Measurements from ENCODE around the gene GRK2. TPM values are rescaled to one million over a fixed set of nuclear protein-coding genes. Genes with fewer than 3 reads are reported as not detected.

GRK2 gene
- total and polyA plus RNA-seq, 2 of the 13 experiments (the other 11 are each of a cell fraction or from before 2014, with no cell fraction given), result 31.3 to 42.4 TPM

GRCh38 chr11:67273260-67273990 lies 7.2 kb downstream of the GRK2 start:
- no peak overlapping the region for H3K4me2 ChIP-seq (ENCODE audit: low read depth, low read length)
- no peak overlapping the region for H3K27ac ChIP-seq (ENCODE audit: extremely low read length, insufficient read depth, low read length)
- FAIRE-seq (no peak), DNase-seq (ENCODE audit: low spot score) (no peak), ATAC-seq (no peak)
- no TSS peak for BruUV-seq (replicated peaks)
- TF ChIP-seq SMAD9 (CRISPR knock-in tag; IDR thresholded peaks at IDR 0.05), result no peak
- no peak for TF ChIP-seq ZNF235 (CRISPR knock-in tag; IDR thresholded peaks at IDR 0.05; ENCODE audit: borderline replicate concordance)
- no peak for TF ChIP-seq ZNF407 (CRISPR knock-in tag; IDR thresholded peaks at IDR 0.05; ENCODE audit: not compliant biosample characterization)
- no peak for TF ChIP-seq ZNF713 (CRISPR knock-in tag; IDR thresholded peaks at IDR 0.05)
- no peak for TF ChIP-seq ZXDC (CRISPR knock-in tag; IDR thresholded peaks at IDR 0.05)
- no peak for TF ChIP-seq MXD4 (CRISPR knock-in tag; IDR thresholded peaks at IDR 0.05)
- TF ChIP-seq ZNF678 (CRISPR knock-in tag; IDR thresholded peaks at IDR 0.05), result no peak
- TF ChIP-seq PREB (CRISPR knock-in tag; IDR thresholded peaks at IDR 0.05), result no peak
- TF ChIP-seq GPN1 (CRISPR knock-in tag; IDR thresholded peaks at IDR 0.05; ENCODE audit: borderline replicate concordance), result no peak
- no peak for TF ChIP-seq ZNF296 (CRISPR knock-in tag; conservative IDR thresholded peaks at IDR 0.05)
- TF ChIP-seq ZNF552 (CRISPR knock-in tag; IDR thresholded peaks at IDR 0.05; ENCODE audit: borderline replicate concordance), result no peak
- H3K9ac ChIP-seq (ENCODE audit: insufficient read depth, low read depth, low read length), result no peak overlapping the region
- peaks cover 49% of the 10 kb centered on the region; the same call in 1 of the 2 replicates for H4K20me1 ChIP-seq (ENCODE audit: insufficient read depth, low read length)
- WGBS (ENCODE audit: low lambda C conversion rate), result 91% methylated on average over 11 of the region's 14 CpGs
- H2AFZ ChIP-seq (ENCODE audit: low read length), result no peak overlapping the region
- peaks cover 13 to 64% of the 10 kb centered on the region in 2 experiments for H3K36me3 ChIP-seq (replicated peaks in 1 of 2; ENCODE audit: control insufficient read depth in 1 of 2, insufficient read depth in 2 of 2, low read length in 2 of 2)
- no peaks in the 10 kb centered on the region for H3K27me3 ChIP-seq (ENCODE audit: control insufficient read depth in 1 of 2, insufficient read depth in 2 of 2, low read length in 2 of 2)
- in situ Hi-C loops (cut with HindIII; ENCODE audit: extremely low pct_ligation_motif_present, low pct_unique_long_range_greater_than_20kb) (no loop called here), intact Hi-C loops (cut with micrococcal nuclease; ENCODE audit: unreplicated experiment) (no loop called here)
- H3K4me1 ChIP-seq (ENCODE audit: insufficient read depth, low read length), result peaks cover 30% of the 10 kb centered on the region
- no peaks in the 10 kb centered on the region for H3K9me3 ChIP-seq (ENCODE audit: low read length)
- peaks cover 60% of the 10 kb centered on the region for H3K79me2 ChIP-seq (ENCODE audit: insufficient read depth, low read length)
- CTCF ChIA-PET (ENCODE audit: low intra/inter-chr PET ratio, low total read pairs), result no interaction called here
- POLR2A ChIA-PET, result no interaction called here
- no peak overlapping the region for H3K4me3 ChIP-seq (replicated peaks in 1 of 3; ENCODE audit: insufficient read depth in 1 of 3, low read depth in 2 of 3, low read length in 3 of 3)

All from HepG2 (cell line).